Gastrocnemius medialis (tissue), 4 donors: ENCODE data around the gene RAD51B.

Experiments
- POLR2A ChIP-seq, 2 donors: fragments of 450-650 bp; IDR thresholded peaks; one replicate each; pipeline ENCODE4 v1.6.1; 2017; ENCODE audit warnings: antibody characterized with exemption in 2 of 2, mild to moderate bottlenecking in 2 of 2, moderate library complexity in 2 of 2
- TF ChIP-seq, protein P1 (sequence below), 5 experiments: fragments of 450-650 bp in 3 of 5; fragments of 200-600 bp in 2 of 5; sonication (generic) in 2 of 5; IDR thresholded peaks in 4 of 5; conservative IDR thresholded peaks in 1 of 5; 1 replicate in 4 of 5; 2 replicates in 1 of 5; pipeline ENCODE4 v1.5.1; 2016 to 2019; ENCODE audit warnings: antibody characterized with exemption in 5 of 5, mild to moderate bottlenecking in 3 of 5, moderate library complexity in 3 of 5

DNA sequence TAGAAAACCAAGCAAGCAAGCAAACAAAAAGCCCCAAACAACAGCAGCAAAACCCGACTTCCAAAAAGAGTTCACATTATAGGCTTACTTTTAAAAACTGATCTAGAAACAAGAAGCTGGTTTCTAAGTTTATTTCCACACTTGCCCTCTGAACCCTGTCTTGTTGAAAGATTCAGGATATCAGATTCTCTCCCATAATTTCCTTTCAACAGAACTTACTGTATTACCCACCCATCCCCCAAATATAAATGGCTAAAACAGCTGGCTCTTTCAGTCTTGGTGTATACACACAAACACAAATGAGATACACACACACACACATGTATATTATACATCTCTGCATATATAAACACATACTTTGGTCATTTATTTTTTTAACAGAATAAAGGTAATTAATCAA lies 512.4 kb downstream of the RAD51B start:
- TF ChIP-seq, protein P1, sequence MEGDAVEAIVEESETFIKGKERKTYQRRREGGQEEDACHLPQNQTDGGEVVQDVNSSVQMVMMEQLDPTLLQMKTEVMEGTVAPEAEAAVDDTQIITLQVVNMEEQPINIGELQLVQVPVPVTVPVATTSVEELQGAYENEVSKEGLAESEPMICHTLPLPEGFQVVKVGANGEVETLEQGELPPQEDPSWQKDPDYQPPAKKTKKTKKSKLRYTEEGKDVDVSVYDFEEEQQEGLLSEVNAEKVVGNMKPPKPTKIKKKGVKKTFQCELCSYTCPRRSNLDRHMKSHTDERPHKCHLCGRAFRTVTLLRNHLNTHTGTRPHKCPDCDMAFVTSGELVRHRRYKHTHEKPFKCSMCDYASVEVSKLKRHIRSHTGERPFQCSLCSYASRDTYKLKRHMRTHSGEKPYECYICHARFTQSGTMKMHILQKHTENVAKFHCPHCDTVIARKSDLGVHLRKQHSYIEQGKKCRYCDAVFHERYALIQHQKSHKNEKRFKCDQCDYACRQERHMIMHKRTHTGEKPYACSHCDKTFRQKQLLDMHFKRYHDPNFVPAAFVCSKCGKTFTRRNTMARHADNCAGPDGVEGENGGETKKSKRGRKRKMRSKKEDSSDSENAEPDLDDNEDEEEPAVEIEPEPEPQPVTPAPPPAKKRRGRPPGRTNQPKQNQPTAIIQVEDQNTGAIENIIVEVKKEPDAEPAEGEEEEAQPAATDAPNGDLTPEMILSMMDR (IDR thresholded peaks at IDR 0.05 in 4 of 5, conservative IDR thresholded peaks at IDR 0.05 in 1 of 5), result no peak
- TF ChIP-seq POLR2A (IDR thresholded peaks at IDR 0.05), result no peak
